Mesothelial cell of epicardium (in vitro differentiated cells): ENCODE data around the gene OR13C2. TPM values are rescaled to one million over a fixed set of nuclear protein-coding genes. Genes with fewer than 3 reads are reported as not detected.
"Not testable (repeated sequence)": the region's sequence is repeated elsewhere in the genome, so short reads cannot be mapped to it uniquely, and the experiment has no call there.

Experiments
- DNase-seq, 2 experiments: peaks; one replicate each; pipeline ENCODE4 v3.0.0; 2021; ENCODE audit warnings: low spot score in 2 of 2; ENCODE audit not compliant: unreplicated experiment in 2 of 2
- H3K27ac Mint-ChIP-seq: 2 replicates; pipeline ENCODE4 v1.8.0; 2021; ENCODE audit warnings: mixed read lengths
- H3K27me3 Mint-ChIP-seq: 2 replicates; pipeline ENCODE4 v1.8.0; 2021; ENCODE audit warnings: low read depth, mixed read lengths
- H3K36me3 Mint-ChIP-seq: 2 replicates; pipeline ENCODE4 v1.8.0; 2021; ENCODE audit warnings: mixed read lengths
- H3K4me1 Mint-ChIP-seq: 2 replicates; pipeline ENCODE4 v1.8.0; 2021; ENCODE audit warnings: mixed read lengths
- H3K4me3 Mint-ChIP-seq: 2 replicates; pipeline ENCODE4 v1.8.0; 2021; ENCODE audit warnings: mild to moderate bottlenecking, moderate library complexity, mixed read lengths
- H3K9me3 Mint-ChIP-seq: 2 replicates; pipeline ENCODE4 v1.8.0; 2021; ENCODE audit warnings: mixed read lengths
- total RNA-seq: library from RNA; stranded (reverse); gene quantifications from 3 replicates; pipeline ENCODE4 v1.2.1, GENCODE V29; 2021
- TF ChIP-seq, protein P1 (sequence below): fragments of 200-600 bp; sonication (generic); IDR thresholded peaks from one replicate; pipeline ENCODE4 v1.5.0; 2021; ENCODE audit warnings: antibody characterized with exemption; ENCODE audit not compliant: unreplicated experiment

OR13C2 gene, protein sequence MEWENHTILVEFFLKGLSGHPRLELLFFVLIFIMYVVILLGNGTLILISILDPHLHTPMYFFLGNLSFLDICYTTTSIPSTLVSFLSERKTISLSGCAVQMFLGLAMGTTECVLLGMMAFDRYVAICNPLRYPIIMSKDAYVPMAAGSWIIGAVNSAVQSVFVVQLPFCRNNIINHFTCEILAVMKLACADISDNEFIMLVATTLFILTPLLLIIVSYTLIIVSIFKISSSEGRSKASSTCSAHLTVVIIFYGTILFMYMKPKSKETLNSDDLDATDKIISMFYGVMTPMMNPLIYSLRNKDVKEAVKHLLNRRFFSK
- total RNA-seq, result not detected in 3 replicates

DNA sequence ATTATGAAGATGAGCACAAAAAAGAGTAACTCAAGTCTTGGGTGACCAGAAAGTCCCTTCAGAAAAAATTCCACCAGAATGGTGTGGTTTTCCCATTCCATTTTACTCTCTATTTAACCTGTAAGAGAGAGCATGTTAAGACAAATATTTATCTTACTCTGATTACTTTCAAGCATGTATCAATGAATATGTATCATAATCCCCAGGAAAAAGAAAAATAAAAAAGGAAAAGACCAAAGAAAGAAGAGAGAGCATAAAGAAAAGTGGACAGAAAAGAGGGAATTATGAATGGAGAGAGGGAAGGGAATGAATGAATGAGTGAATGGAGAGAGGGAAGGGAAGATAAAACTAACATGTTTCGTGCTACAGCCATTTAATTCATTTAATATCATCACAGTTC lies at the start of gene OR13C2:
Gene OR13C2, minus strand, starts transcription at position 101 of the 400 bp plus-strand sequence. Its CDS starts 0 bp downstream, at position 101.
- H3K9me3 Mint-ChIP-seq, H3K27me3 Mint-ChIP-seq, H3K36me3 Mint-ChIP-seq, H3K4me1 Mint-ChIP-seq, H3K4me3 Mint-ChIP-seq, H3K27ac Mint-ChIP-seq, DNase-seq: not testable (repeated sequence)

DNA sequence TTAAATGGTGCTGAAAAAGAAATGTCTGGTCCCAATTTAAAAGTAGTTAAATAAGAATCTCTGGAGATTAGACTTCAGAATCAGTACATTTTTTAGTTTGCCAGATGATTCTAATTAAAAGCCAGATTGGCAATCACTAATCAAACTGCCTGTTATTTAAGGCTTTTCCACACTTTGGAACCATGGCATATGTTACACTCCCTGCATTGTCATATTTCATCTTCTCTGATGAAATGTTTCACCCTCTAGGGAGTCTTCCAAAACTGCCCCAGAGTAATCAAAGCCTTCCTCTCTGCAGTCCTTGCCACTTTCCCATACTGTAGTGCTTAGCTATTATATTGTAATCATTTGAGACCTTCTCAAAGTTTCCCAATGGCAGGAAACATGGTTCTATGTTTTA lies 30.0 kb upstream of the OR13C2 start:
- Mint-ChIP-seq H3K27ac (no peak overlapping the region), H3K36me3 (no peaks in the 10 kb centered on the region), H3K4me1 (no peaks in the 10 kb centered on the region), H3K4me3 (no peak overlapping the region), H3K27me3 (peaks cover 1% of the 10 kb centered on the region), H3K9me3 (peaks cover 35% of the 10 kb centered on the region)
- DNase-seq, result no peak
- TF ChIP-seq, protein P1, sequence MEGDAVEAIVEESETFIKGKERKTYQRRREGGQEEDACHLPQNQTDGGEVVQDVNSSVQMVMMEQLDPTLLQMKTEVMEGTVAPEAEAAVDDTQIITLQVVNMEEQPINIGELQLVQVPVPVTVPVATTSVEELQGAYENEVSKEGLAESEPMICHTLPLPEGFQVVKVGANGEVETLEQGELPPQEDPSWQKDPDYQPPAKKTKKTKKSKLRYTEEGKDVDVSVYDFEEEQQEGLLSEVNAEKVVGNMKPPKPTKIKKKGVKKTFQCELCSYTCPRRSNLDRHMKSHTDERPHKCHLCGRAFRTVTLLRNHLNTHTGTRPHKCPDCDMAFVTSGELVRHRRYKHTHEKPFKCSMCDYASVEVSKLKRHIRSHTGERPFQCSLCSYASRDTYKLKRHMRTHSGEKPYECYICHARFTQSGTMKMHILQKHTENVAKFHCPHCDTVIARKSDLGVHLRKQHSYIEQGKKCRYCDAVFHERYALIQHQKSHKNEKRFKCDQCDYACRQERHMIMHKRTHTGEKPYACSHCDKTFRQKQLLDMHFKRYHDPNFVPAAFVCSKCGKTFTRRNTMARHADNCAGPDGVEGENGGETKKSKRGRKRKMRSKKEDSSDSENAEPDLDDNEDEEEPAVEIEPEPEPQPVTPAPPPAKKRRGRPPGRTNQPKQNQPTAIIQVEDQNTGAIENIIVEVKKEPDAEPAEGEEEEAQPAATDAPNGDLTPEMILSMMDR, result no peak

DNA sequence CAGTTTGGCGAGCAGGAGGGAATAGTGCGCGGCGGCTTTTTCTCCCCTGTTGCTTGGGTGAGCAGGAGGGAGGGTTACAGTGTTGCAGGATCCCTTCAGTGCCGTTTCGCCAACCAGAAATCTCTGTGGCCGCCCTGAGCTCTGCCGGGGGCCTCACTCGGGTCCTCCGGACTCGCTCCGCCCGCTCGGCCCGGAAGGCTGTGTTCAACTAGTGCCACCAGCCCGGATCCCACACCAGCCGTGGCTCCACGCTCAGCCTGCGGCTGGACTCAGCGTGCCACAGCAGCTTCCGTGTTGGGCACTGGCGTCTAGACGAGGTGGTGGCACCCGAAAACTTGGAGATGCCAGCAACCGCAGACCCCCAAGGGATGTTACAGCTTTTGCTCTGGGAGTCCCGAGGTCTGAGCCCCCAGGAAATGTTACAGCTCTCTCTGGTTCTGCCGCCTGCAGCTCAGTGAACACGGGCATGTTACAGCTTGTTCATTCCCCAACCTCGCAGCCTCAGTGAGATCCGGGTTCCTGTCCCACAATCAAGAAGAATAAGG lies 28.6 kb upstream of the OR13C2 start:
- Mint-ChIP-seq H3K36me3 (no peaks in the 10 kb centered on the region), H3K4me3 (no peak overlapping the region), H3K27ac (no peak overlapping the region), H3K27me3 (peaks cover 1% of the 10 kb centered on the region), H3K9me3 (peaks cover 21% of the 10 kb centered on the region), H3K4me1 (no peaks in the 10 kb centered on the region)
- no peak for DNase-seq
- TF ChIP-seq, protein P1, result no peak

DNA sequence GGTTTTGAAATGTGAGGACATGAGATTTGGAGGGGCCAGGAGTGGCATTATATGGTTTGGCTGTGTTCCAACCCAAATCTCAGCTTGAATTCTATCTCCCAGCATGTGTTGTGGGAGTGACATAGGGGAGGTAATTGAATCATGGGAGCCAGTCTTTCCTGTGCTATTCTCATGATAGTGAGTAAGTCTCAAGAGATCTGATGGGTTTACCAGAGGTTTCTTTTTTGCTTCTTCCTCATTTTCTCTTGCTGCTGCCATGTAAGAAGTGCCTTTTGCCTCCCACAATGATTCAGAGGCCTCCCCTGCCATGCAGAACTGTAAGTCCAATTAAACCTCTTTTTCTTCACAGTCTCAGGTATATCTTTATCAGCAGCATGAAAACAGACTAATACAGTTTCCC lies 20.5 kb upstream of the OR13C2 start:
- H3K4me1 Mint-ChIP-seq, H3K27me3 Mint-ChIP-seq, H3K9me3 Mint-ChIP-seq, H3K36me3 Mint-ChIP-seq, H3K27ac Mint-ChIP-seq, H3K4me3 Mint-ChIP-seq, DNase-seq: not testable (repeated sequence)

DNA sequence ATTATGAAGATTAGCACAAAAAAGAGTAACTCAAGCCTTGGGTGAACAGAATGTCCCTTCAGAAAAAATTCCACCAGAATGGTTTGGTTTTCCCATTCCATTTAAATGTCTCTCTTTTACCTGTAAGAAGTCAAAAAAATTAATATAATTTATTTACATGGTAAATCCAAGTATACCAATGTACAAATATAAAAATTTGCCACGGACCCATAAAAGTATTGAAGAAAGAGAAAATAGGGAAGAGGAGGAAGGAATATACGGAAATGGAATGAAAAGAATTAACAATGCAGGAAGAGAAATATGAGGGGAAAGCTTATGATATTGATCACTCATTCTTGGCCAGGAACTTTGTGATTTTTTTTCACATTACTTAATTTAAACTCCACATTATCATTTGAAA lies 12.7 kb upstream of the OR13C2 start, which contains the start of gene OR13C9:
Gene OR13C9, minus strand, starts transcription at position 101 of the 400 bp plus-strand sequence. Its CDS starts 0 bp downstream, at position 101.
- no peaks in the 10 kb centered on the region for H3K36me3 Mint-ChIP-seq
- no peaks in the 10 kb centered on the region for H3K27me3 Mint-ChIP-seq
- no peaks in the 10 kb centered on the region for H3K4me1 Mint-ChIP-seq
- DNase-seq, result no peak
- H3K4me3 Mint-ChIP-seq, result no peak within 1 kb of the TSS
- H3K9me3 Mint-ChIP-seq, result no peaks in the 10 kb centered on the region
- H3K27ac Mint-ChIP-seq, result no peak within 1 kb of the TSS
- TF ChIP-seq, protein P1, result no peak

DNA sequence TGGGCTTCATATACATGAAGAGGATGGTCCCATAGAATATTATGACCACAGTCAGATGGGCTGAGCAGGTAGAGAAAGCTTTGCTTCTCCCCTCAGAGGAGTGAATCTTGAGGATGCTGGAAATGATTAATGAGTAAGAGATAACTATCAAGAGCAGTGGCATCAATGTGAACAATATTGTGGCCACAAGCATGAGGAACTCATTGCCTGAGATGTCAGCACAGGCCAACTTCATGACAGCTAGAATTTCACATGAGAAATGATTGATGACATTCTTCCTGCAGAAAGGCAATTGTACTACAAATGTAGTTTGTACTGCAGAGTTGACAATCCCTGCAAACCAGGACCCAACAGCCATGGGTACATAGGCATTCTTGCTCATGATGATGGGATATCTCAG lies 12.0 kb upstream of the OR13C2 start:
- Mint-ChIP-seq H3K4me3 (no peak overlapping the region), H3K4me1 (no peaks in the 10 kb centered on the region), H3K27me3 (peaks cover 4% of the 10 kb centered on the region), H3K9me3 (no peaks in the 10 kb centered on the region), H3K27ac (no peak overlapping the region), H3K36me3 (no peaks in the 10 kb centered on the region)
- no peak for DNase-seq
- TF ChIP-seq, protein P1, result no peak
